HepG2 (cell line): ENCODE results near the gene HAGHL. TPM values are rescaled to one million over a fixed set of nuclear protein-coding genes. Genes with fewer than 3 reads are reported as not detected.

Experiments used
- ATAC-seq: fragments of 200-7000 bp; cut with Tn5 transposase; 3 replicates; pipeline ENCODE4 v1.9.1; 2020; ENCODE audit warnings: mild to moderate bottlenecking, moderate library complexity
- BruUV-seq: library from RNA; stranded (reverse); fragments of 400-500 nt; replicated peaks from 2 replicates; lab custom pipeline; 2021; lab: Mats Ljungman, UMichigan
- CTCF ChIA-PET: fragments of 300-600 bp; formaldehyde crosslinking; extraction: SDS; loops from one replicate; lab custom pipeline; 2021; ENCODE audit warnings: low total read pairs, inconsistent platforms, low intra/inter-chr PET ratio; lab: Yijun Ruan, JAX
- POLR2A ChIA-PET: fragments of 350-600 bp; sonication (Branson Sonifier 250); formaldehyde crosslinking; loops from one replicate; lab custom pipeline; 2020; ENCODE audit warnings: antibody characterized with exemption, inconsistent platforms; lab: Yijun Ruan, JAX
- DNase-seq: peaks from one replicate; pipeline ENCODE4 v3.0.0-alpha.2; 2015; ENCODE audit warnings: low spot score
- FAIRE-seq: peaks from 3 replicates; lab custom pipeline; 2011; peaks lifted over from hg19 to GRCh38; lab: Jason Lieb, UNC
- H2AFZ ChIP-seq: one replicate; pipeline ENCODE4 v1.6.1; 2011; ENCODE audit warnings: low read length, inconsistent platforms
- H3K27ac ChIP-seq: fragments of 300-600 bp; 3 replicates; pipeline ENCODE4 v1.8.0; 2011; ENCODE audit warnings: mixed run types, mild to moderate bottlenecking, mixed read lengths, low read length, inconsistent platforms; ENCODE audit not compliant: insufficient read depth; ENCODE audit errors: extremely low read length
- H3K27me3 ChIP-seq, 2 experiments: fragments of 200-600 bp in 1 of 2; 2 replicates in 1 of 2; 3 replicates in 1 of 2; pipeline versions ENCODE4 v1.6.0 to v1.8.0; 2011; ENCODE audit warnings: low read length in 2 of 2, mild to moderate bottlenecking in 2 of 2, moderate library complexity in 2 of 2, inconsistent platforms in 1 of 2; ENCODE audit not compliant: insufficient read depth in 2 of 2, control insufficient read depth in 1 of 2
- H3K36me3 ChIP-seq, 2 experiments: fragments of 200-600 bp in 1 of 2; replicated peaks in 1 of 2; 2 replicates in 1 of 2; 3 replicates in 1 of 2; pipeline versions ENCODE4 v1.5.1 to v1.8.0; 2011; ENCODE audit warnings: low read length in 2 of 2, inconsistent platforms in 1 of 2; ENCODE audit not compliant: insufficient read depth in 2 of 2, control insufficient read depth in 1 of 2
- H3K4me1 ChIP-seq: 2 replicates; pipeline ENCODE4 v1.5.1; 2012; ENCODE audit warnings: low read length, inconsistent platforms; ENCODE audit not compliant: insufficient read depth
- H3K4me2 ChIP-seq: 2 replicates; pipeline ENCODE4 v1.6.0; 2011; ENCODE audit warnings: low read depth, low read length, inconsistent platforms
- H3K4me3 ChIP-seq, 3 experiments: fragments of 200-600 bp in 1 of 3; sonication (generic), shearing (Covaris generic) in 1 of 3; replicated peaks in 1 of 3; 2 replicates each; pipeline ENCODE4 v1.5.1; 2011 to 2016; ENCODE audit warnings: low read length in 3 of 3, inconsistent platforms in 2 of 3, low read depth in 2 of 3, mild to moderate bottlenecking in 2 of 3, control low read depth in 1 of 3, mixed read lengths in 1 of 3; ENCODE audit not compliant: insufficient read depth in 1 of 3
- H3K79me2 ChIP-seq: one replicate; pipeline ENCODE4 v1.6.1; 2011; ENCODE audit warnings: low read length, inconsistent platforms; ENCODE audit not compliant: insufficient read depth
- H3K9ac ChIP-seq: 2 replicates; pipeline ENCODE4 v1.6.0; 2011; ENCODE audit warnings: mild to moderate bottlenecking, low read depth, low read length, inconsistent platforms; ENCODE audit not compliant: insufficient read depth
- H3K9me3 ChIP-seq: 2 replicates; pipeline ENCODE4 v1.5.1; 2012; ENCODE audit warnings: mild to moderate bottlenecking, low read length
- H4K20me1 ChIP-seq: 2 replicates; pipeline ENCODE4 v1.6.0; 2011; ENCODE audit warnings: inconsistent platforms, mild to moderate bottlenecking, low read length, moderate library complexity; ENCODE audit not compliant: insufficient read depth
- CCAR2 ChIP-seq: fragments of 200-400 bp; formaldehyde crosslinking; optimal IDR thresholded peaks from 2 replicates; pipeline ENCODE3; 2018; ENCODE audit warnings: low read depth, mild to moderate bottlenecking, low read length, moderate library complexity
- FOXM1 ChIP-seq: sonication (generic); formaldehyde crosslinking; IDR thresholded peaks from 2 replicates; pipeline ENCODE4 v1.5.0; 2020; ENCODE audit warnings: missing genetic modification reagents
- GMEB2 ChIP-seq: IDR thresholded peaks from 2 replicates; pipeline ENCODE4 v1.6.1; 2016; ENCODE audit warnings: missing biosample characterization, missing genetic modification reagents, low read depth
- NFRKB ChIP-seq: fragments of 450-650 bp; IDR thresholded peaks from 2 replicates; pipeline ENCODE4 v1.6.1; 2017
- RBFOX2 ChIP-seq: fragments of 200-400 bp; formaldehyde crosslinking; IDR thresholded peaks from 2 replicates; pipeline ENCODE4 v1.6.1; 2017; ENCODE audit warnings: low read depth, mild to moderate bottlenecking, low read length
- SIN3A ChIP-seq: IDR thresholded peaks from 2 replicates; pipeline ENCODE4 v1.6.1; 2011; ENCODE audit warnings: low read depth, mild to moderate bottlenecking, control low read depth, low read length, borderline replicate concordance
- STAG1 ChIP-seq: sonication (generic); formaldehyde crosslinking; IDR thresholded peaks from 2 replicates; pipeline ENCODE4 v1.4.0; 2020; ENCODE audit warnings: missing genetic modification reagents
- XRCC5 ChIP-seq: fragments of 200-400 bp; formaldehyde crosslinking; optimal IDR thresholded peaks from 2 replicates; pipeline ENCODE3; 2017; ENCODE audit warnings: mild to moderate bottlenecking, low read length
- ZBED4 ChIP-seq: sonication (generic); formaldehyde crosslinking; IDR thresholded peaks from 2 replicates; pipeline ENCODE4 v1.4.0; 2020; ENCODE audit warnings: missing genetic modification reagents, borderline replicate concordance
- ZFX ChIP-seq: sonication (generic); formaldehyde crosslinking; IDR thresholded peaks from 2 replicates; pipeline ENCODE4 v1.4.0; 2020; ENCODE audit warnings: mild to moderate bottlenecking, low read depth, missing genetic modification reagents, moderate library complexity
- ZNF432 ChIP-seq: sonication (generic); formaldehyde crosslinking; IDR thresholded peaks from 2 replicates; pipeline ENCODE4 v1.5.0; 2020; ENCODE audit warnings: missing genetic modification reagents, mild to moderate bottlenecking, borderline replicate concordance
- ZNF484 ChIP-seq: sonication (generic); formaldehyde crosslinking; IDR thresholded peaks from 2 replicates; pipeline ENCODE4 v1.5.1; 2020; ENCODE audit warnings: mild to moderate bottlenecking, low read depth, missing genetic modification reagents, borderline replicate concordance
- ZNF713 ChIP-seq: sonication (generic); formaldehyde crosslinking; IDR thresholded peaks from 2 replicates; pipeline ENCODE4 v1.4.0; 2020; ENCODE audit warnings: mild to moderate bottlenecking, missing genetic modification reagents
- ZNF782 ChIP-seq: sonication (generic); formaldehyde crosslinking; IDR thresholded peaks from 2 replicates; pipeline ENCODE4 v1.4.0; 2020; ENCODE audit warnings: missing genetic modification reagents, mild to moderate bottlenecking, borderline replicate concordance
- WGBS: methylation state at CpG from one replicate; pipeline ENCODE4 v1.1.6; 2017; ENCODE audit warnings: low lambda C conversion rate; 5-methylcytosine and 5-hydroxymethylcytosine counted together
- in situ Hi-C: cut with HindIII; loops from 2 replicates; pipeline ENCODE4 v1.10.0; 2017; ENCODE audit warnings: low pct_unique_long_range_greater_than_20kb; ENCODE audit not compliant: extremely low pct_ligation_motif_present
- intact Hi-C: fragments of 100-400 bp; cut with micrococcal nuclease; formaldehyde crosslinking; loops from one replicate; pipeline ENCODE4 v1.10.0; 2022; ENCODE audit not compliant: unreplicated experiment
- polyA plus RNA-seq, 8 experiments: library from polyadenylated mRNA; depleted of rRNA in 3 of 8; stranded (reverse) in 7 of 8; unstranded in 1 of 8; fragments of >200 nt; fragmentation: Illumina TruSeq in 4 of 8; extraction: Trizol in 4 of 8; gene quantifications; 2 replicates each; pipeline versions ENCODE4 v1.2.1 to v1.2.3, GENCODE V29; 2011 to 2016; ENCODE audit warnings: low read depth in 4 of 8, missing spikeins in 1 of 8, mixed read lengths in 1 of 8; ENCODE audit not compliant: insufficient read depth in 1 of 8
- total RNA-seq, 5 experiments: library from RNA; depleted of rRNA; stranded (reverse); fragments of >200 nt; fragmentation: Illumina TruSeq; extraction: Trizol; gene quantifications; 2 replicates each; pipeline ENCODE4 v1.2.3, GENCODE V29; 2016; ENCODE audit warnings: low read depth in 1 of 5

HAGHL gene
- total and polyA plus RNA-seq, 2 of the 13 experiments (the other 11 are each of a cell fraction or from before 2014, with no cell fraction given) = 3.4 to 8.4 TPM

GRCh38 chr16:734208-734980 lies 7.5 kb downstream of the HAGHL start:
- Histone ChIP-seq H3K9ac (no peak overlapping the region), H4K20me1 (0 out of 2 replicates have a peak, but pooled peaks cover 2% of the 10 kb centered on the region), H3K9me3 (no peaks in the 10 kb centered on the region), H3K79me2 (no peaks in the 10 kb centered on the region), H2AFZ (no peak overlapping the region), H3K27me3 (no peaks in the 10 kb centered on the region), H3K4me2 (no peak overlapping the region), H3K36me3 (peaks cover 3 to 25% of the 10 kb centered on the region in 2 experiments; a peak in 2 of 5 replicates), H3K4me1 (peaks cover 4% of the 10 kb centered on the region), H3K27ac (no peak overlapping the region), H3K4me3 (no peak overlapping the region)
- WGBS = 96% methylated on average over 41 of the region's 49 CpGs
- no TSS peak for BruUV-seq
- in situ Hi-C loops = no loop called here
- ChIA-PET POLR2A (interaction anchor here (2.2 kb wide), 1 partner anchor 13 kb away, joined by 7 read pairs; the partner anchor contains the start of gene ANTKMT), CTCF (interaction anchor here (2.7 kb wide), 1 partner anchor 22 kb away, joined by 19 read pairs; no protein-coding TSS in a partner anchor)
- intact Hi-C loops = no loop called here
- no peak for ATAC-seq
- DNase-seq = no peak
- no peak for FAIRE-seq
- no peak for TF ChIP-seq ZNF484 (CRISPR knock-in tag)
- TF ChIP-seq CCAR2 = no peak
- TF ChIP-seq ZBED4 (CRISPR knock-in tag) = no peak
- TF ChIP-seq ZNF432 = no peak
- no peak for TF ChIP-seq ZFX (CRISPR knock-in tag)
- no peak for TF ChIP-seq STAG1 (CRISPR knock-in tag)
- TF ChIP-seq RBFOX2 = no peak
- no peak for TF ChIP-seq GMEB2 (CRISPR knock-in tag)
- no peak for TF ChIP-seq FOXM1 (CRISPR knock-in tag)
- TF ChIP-seq NFRKB = no peak
- TF ChIP-seq ZNF782 = no peak
- TF ChIP-seq ZNF713 (CRISPR knock-in tag) = no peak
- no peak for TF ChIP-seq SIN3A
- no peak for TF ChIP-seq XRCC5
